Measurements from ENCODE around the gene RAI1. TPM values are rescaled to one million over a fixed set of nuclear protein-coding genes. Genes with fewer than 3 reads are reported as not detected.

The RAI1 gene
- total RNA-seq, 1 donor from 2014 or later, result 20.4 TPM

GRCh38 chr17:17701658-17702057 is 20.4 kb downstream of the RAI1 start:
- no peak for ATAC-seq

GRCh38 chr17:17702449-17703139 is 21.3 kb downstream of the RAI1 start:
- ATAC-seq, result no peak

DNA sequence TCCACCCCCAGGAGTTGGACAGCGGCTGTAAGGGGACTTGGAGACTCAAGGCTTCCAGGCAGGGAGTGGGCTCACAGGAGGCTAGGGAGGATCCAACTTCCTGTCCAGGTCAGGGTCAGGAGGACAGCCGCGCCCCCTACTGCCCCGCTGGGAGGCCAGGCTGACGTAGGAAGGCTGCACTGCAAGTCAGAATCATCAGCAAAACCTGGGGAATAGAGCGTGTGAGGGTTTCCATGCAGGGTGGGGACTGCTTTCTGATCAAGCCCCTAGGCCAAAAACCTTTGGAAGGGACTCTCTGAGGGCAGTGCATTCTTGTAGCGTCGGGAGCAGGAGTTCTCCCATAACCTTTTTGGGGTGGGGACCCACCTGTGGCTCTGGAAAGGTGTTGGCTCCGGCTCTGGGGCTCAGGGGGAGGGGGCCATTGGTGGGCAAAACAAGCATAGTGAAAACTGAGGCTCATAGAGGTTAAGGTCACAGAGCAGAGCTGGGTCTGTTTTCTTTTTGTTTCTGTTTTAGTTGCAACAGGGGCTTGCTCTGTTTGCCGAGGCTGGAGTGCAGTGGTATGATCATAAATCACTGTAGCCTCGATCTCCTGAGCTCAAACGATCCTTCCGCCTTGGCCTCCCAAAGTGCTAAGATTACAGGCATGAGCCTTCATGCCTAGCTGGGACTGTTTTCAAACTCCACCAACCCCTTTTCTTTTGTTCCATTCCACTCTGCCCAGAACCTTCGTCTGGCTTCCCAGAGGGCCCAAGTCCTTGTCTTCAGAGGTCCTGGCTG is 22.1 kb downstream of the RAI1 start:
- no peak for ATAC-seq

DNA sequence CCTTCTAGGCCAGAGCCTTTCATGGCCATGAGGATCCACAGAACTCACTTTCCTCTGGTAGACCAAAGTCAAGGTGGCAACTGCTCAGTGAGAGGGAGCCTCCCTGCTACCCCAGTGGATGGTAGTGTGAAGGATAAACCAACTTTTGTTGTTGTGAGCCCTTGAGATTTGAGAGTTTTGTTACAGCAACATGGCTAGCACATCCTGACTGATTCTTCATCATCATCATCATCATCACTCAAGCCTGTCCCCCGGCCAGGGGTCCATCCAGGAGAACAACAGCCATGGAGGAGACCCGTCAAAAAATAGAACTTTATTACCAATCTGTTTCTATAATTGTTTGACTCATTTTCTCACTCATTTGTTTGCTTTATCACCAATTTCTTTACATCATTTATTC is 23.7 kb downstream of the RAI1 start:
- ATAC-seq, result no peak

- ATAC-seq, result no peak
Observed at GRCh38 chr17:17706140-17707060, 25.1 kb downstream of the RAI1 start.

- no peak for ATAC-seq
Observed at GRCh38 chr17:17708295-17708694, 27.0 kb downstream of the RAI1 start.

DNA sequence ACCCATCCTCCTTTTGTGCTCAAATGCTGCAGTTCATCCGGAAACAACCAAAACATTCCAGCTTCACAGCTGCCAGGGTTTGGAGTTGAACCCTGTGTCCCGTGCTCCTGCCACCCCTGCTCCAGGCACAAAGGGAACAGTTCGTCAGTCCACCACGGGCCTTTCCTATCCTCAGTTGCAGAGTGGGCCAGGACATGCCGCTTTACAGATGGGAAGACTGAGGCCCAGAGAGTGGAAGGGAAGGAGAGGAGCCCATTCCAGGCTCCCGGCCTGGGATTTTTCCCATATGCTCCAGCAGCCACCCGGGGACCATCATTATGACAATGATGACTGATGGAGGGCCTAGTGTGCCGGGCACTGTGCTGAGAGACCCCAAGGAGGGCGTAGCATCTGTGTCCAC is 27.6 kb downstream of the RAI1 start:
- ATAC-seq, result no peak

DNA sequence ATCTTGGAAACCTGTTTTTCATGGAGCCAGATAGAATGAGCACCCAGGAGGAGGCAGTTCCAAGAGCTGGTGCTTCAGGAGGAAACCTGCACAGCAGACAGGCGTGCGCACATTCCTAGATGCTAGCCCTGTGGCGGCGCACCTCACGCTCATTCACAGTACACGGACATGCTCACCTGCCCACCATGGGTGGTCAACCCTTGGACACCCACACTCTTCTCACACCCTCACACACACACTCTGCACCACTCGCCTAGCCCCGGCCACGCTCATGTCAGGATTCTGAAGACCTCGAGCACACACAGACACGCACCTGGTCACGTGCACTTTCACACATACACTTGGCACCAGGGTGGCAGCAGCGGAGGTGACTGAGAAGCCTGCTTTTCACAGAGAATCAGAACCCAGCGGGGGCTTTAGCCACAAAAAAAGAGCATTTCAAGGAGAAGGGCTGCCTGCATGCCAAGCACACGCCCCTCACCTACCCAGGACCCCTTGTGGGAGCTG is 28.6 kb downstream of the RAI1 start:
- no peak for ATAC-seq

GRCh38 chr17:17710355-17710727 is 29.1 kb downstream of the RAI1 start:
- no peak for ATAC-seq

DNA sequence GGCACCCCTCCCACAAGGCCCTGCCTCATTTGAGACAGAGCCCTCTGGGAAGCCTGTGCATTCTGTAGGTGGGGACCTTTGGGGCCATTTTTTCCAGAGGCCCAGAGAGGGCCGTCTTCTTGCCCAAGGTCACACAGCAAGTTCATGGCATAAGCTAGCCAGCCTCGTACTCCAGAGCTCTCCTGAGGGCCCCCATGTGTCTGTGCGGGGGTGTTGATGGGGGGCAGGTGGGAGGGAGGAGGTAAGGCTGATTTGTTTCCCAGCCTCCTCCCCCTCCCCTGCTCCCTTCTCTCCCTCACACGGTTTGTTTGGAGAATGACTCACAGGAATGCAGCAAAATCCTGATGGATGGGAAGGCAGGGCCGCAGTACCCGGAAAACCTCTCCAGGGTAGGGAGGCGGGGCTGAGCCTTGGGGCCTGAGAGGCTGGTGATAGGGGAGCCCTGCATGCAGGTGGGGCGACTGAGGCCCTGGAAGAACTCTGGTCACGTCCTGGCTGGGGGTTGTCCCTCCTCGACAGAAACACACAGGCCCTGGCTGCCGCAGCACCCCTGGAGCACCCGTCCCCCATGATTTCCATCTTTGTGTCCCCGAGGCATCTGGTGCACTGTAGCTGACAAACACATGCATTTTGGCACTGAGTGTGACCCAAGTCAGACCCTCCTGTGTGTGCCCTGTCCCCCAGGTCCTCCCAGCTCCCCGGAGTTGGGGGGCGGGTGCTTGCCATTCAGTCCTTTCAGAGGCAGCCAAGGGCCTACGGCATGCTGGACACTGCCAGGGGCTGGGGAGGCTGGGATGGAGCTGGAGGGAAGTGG is 29.7 kb downstream of the RAI1 start:
- ATAC-seq, result peak; percentile 86

- no peak for ATAC-seq
Observed at GRCh38 chr17:17711641-17712162, 30.4 kb downstream of the RAI1 start.

DNA sequence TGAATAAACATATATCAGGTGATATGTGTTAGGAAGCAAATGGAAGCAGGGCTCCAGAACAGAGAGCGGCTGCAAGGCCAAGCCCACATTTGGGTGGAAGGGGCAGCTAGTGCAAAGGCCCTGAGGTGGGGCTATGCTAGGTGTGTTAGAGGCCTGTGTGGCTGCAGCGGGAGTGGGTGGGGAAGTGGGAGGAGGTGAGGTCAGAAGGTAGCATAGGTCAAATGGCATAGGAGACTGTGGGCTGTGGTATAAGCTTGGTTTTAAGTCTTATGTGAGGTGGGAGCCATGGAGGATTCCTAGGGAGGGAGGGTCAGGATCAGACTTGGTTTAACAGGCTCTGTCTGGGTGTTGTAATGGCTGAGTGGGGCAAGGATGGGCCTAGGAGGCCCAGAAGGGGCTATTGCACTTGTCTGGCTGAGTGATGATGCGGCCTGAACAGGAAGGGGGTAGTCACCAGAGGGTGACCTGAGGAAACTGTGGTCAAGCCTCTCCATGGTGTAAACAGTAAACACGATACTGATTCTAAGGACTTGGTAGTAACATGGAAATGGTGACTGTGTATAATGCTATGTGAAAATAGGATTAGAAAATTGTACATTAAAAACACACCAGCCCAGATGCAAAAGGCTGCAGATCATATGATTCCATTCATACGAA is 31.1 kb downstream of the RAI1 start:
- peak; percentile 7 for ATAC-seq

DNA sequence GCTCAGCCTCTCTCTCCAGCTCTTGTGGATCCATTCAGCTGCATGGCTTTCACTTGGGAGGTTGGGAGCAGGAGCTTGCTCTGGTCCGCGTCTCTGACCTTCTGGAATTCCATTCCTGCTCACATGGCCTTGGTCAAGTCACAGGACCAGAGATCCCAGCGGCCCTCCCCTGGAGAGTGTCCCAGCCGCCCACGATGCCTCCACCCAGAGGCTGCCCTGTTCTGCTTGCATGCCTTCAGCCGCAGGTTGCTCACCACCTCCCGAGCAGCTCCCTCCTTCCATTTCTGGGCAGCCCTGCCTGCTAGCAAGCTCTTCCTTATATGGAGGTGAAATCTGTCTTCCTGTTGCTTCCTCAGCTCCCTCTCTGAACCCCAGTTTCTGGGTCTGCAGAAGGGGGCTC is 32.6 kb downstream of the RAI1 start:
- peak; percentile 29 for ATAC-seq

- ATAC-seq, result no peak
Observed at GRCh38 chr17:17714261-17714866, 33.1 kb downstream of the RAI1 start.

DNA sequence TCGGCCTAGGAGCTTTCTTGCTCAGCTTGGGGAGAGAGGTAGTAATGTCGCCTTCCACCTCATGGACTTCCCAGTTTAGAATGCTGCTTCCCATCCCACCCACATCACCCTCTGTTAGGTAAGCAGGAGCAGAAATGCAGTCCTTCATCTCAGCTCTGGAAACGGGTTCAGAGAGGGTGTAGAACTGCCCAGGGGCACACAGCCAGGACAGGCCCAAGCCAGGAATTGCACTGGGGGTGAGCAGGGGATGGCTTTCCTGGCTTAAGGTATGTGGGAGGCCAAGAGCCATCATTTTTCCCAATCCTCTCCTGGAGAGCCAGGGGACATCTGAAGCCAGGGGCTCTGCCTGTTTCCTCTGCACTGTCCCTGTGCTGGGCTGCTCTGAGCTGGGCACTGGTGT is 33.6 kb downstream of the RAI1 start:
- no peak for ATAC-seq

- no peak for ATAC-seq
Observed at GRCh38 chr17:17716837-17717523, 35.7 kb downstream of the RAI1 start.

DNA sequence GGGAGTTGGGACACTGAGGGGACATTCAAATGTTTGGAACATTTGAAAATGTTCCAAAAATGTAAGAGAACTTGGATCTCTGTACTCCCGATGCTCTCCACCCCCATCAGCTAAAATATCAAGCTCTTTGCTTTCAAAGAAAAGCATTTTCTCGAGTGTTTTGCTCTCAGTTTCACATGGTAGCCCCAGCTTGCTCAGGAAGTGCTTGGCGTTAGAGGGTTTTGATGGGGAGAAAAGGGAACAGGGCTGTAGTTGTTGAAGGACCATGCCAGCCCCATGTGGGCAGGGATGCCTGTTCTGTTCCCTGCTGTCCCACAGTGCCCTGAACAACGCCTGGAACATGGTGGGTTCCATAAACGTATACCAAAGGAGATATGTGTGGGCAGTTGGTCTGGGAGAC is 37.0 kb downstream of the RAI1 start:
- ATAC-seq, result no peak

DNA sequence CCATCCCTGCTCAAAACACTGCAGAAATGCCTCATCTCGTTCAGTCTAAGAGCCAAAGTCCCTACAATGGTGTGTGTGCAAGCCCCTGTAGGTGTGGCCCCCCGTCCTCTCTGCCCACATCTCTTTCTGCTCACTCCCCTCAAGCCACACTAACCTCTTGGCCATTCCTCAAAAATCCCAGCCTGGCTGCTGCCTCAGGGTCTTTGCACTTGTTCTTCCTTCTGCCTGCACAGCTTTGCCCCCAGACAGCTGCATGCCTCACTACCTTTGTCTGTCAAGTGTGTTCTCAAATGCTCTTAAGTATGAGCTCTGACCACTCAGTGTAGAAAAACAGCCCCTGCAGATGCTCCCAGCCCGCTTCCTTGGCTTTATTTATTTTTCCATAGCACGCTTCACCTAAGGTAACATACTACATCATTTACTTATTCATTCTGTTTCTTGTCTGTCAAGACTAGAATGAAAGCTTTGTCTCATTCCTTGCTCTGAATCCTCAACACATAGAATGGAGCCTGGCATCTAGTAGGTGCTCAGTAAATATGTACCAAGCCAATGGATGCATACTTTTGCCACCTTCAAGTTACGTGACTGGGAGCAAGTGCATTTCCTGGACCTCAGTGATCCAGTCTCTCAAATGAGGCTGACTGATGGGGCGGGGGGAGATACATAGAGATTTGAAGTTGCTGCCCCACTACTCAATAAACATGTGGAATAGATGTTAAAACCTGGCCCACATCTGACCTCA is 38.1 kb downstream of the RAI1 start:
- no peak for ATAC-seq

DNA sequence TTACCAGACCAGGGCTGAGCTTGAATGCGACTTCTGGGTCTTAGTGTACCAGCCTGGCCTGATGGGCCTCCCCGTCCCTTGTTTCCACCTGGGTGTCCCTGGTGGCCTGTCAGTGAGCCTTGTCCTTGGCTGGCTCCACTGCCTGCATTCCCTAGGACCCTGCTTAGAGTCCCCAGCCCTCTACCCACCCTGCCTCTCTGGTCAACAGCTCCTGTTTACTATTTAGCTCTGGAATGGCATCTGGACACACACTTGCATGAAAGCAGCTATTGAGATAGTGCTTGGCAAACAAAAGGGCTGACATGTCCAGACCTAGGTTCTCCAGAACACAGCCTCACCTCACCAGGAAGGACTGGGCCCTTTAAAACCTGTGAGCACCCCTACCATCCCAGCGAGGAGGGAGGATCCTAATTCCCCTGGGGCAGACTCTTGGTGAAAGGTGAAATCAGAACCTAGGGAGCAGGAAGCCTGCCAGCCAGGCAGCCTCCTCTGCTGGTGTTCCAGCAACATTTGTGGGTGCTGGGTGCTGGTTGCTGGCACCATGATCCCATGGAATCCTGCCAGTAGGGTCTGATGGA is 38.8 kb downstream of the RAI1 start:
- peak; percentile 67 for ATAC-seq
